Activated CD8-positive, alpha-beta memory T cell treated with anti-CD3 and anti-CD28 coated beads for 24 hours (primary cell): Measurements from ENCODE around the gene RUNX2.
A peak's percentile ranks its signal among the peaks of the same experiment; 100 is the strongest.
"Not testable (repeated sequence)": the region's sequence is repeated elsewhere in the genome, so short reads cannot be mapped to it uniquely, and the experiment has no call there.

Experiments
- DNase-seq: peaks from one replicate; pipeline ENCODE4 v3.0.0-alpha.2; 2020

The RUNX2 gene

DNA sequence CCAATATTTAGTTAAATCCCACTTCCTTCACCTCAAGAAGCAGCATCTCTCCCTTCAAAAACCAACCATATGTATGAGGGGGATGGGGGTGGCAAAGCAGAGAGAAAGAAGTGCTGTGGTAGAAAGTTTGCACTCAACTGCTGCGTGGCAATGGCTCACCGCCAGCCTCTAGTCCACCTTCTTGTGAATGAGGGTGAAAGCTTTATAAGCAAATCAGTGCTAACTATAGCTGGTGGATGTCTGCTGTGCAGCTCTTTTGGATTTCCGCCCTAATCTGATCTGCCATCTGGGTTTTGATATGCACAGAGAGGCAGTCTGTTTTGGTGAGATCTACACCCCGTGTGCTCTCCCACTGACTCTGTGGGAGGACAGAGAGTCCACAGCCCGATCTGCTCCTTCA, 330.8 kb downstream of the RUNX2 start:
- no peak for DNase-seq

DNA sequence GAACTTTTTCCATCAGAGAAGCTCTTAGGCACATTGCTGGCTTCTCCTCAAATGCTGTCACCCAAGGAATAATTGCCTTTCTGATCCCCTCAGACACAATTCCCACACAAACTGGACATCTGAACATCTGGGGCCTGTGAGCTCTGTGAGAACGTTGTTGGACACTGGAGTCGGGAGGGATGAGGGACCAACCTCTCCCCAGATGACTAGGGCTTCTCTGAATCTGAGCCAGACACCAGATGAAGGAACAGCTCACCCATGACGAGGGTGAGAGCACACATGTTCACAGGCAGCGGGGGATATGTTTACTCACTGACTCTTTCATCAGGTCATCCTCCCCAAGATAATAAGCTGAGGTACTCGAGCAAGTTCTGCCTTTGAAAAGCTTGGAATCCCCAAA, 333.5 kb downstream of the RUNX2 start:
- DNase-seq: no peak

DNA sequence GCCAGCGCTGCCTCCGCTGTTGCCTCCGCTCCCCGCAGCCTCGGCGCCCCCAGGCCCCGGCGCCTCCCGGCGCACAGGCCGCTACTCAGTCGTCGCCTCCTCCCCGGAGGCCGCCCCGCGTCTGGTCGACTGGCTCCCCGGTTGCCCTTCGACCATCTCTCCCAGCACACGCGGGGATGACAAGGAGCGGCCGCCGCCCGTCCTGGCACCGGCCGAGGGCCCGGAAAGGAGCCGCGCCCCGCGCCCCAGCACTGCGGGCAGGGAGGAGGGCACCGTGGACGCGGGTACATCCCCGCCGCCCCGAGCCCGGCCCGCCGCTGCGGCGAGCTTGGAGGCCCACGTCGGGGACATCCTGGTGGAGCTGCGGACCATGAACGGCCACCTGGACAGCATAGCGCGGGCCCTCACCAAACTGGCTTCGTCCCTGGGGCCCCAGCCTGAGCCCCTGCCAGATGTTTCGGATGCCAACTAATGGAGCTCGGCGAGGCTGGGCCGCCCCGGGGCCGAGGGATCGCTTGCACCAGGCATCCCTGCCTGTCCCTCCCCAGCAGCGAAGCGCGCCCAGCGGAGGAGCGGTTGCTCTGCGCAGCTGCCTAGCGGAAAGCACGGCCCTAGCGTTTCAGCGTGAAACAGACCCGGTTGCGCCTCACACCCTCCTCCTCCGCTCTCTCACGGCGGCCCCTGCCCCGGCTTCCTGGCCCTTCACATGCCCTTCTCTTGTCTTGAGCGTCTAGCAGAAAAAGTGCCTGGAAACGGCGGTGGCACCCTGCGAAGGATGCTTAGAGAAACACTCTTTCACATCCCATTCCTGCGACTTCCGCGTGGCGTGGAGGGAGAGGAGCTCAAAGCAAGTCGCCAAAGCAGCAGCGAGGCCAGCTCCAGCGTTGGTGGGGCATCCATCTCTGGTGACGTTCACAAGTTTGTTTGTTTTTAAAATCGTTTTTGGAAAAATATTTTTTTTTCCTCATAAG, 335.4 kb downstream of the RUNX2 start:
- peak; percentile 81 for DNase-seq

DNA sequence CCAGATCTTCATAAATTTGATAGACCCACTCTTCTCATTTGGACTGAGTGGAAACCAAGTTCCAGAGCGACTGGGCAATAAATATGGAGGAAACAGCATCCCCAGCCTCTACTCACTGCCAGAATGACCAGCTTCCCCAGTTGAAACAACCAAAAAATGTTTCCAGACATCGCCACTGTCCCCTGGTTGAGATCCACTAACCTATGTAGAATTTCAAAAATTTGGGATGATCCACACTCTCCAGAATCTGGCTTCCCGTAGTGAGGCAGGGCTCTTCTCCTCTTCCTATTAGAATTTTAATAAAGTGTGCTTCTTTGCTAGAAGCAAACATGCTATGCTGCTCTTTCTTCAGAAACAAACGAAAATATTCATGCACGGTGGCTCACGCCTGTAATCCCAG, 336.6 kb downstream of the RUNX2 start:
- DNase-seq: no peak

DNA sequence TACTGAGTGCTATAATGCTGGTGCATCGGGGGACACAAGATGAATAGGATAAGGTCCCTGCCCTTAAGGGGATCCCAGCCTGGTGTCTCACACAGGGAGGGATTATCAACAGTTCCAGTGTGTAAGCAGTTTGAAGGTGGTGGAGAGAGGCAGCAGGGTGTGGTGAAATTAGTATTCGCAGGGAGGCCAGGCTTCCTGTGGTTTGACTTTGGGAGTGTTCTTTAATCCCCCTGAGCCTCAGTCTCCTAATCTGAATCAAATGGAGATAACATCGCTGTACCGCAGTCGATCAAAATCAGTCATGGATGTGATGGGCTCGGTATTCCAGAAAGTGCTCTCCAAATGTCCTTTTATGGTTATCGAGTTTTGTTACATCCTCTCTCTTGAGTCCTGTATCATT, 337.7 kb downstream of the RUNX2 start:
- DNase-seq: no peak

DNA sequence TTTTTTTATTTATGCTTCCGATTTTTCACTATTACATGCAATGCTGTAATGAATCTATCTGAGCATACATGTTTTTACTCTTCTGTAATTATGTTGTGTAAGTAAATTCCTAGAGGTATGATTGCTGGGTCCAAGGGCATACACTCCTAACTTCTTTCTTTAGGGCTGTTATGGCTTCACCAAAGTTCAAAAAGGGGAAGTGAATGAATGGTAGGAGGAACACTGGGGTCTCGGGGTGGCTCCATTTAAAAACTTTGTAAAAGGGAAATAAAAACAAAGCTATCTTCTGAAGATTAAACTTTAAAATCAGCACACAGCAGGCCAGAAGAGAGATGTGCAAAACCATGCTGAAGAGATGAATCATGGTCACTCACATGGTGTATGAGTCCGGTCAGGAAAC, 338.7 kb downstream of the RUNX2 start:
- no peak for DNase-seq

DNA sequence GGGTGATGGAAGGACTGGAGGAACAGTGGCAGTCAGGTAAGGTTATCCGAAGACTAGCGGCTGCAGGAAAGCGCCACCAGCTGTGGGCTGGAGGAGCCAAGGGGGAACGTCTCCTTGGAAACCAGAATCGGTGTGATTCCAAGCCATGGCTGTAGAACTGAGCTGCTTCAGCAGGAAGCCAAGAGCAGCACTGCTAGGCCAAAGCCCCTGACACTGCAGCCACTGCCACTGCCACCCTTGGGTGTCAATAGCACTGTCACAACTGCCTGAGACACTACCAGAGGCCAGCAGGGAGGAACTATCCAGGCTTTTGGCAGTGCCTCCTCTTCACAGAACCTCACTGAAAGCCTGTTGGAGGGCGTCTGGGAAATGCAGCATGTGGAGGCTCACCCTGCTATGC, 339.2 kb downstream of the RUNX2 start:
- DNase-seq: no peak

DNA sequence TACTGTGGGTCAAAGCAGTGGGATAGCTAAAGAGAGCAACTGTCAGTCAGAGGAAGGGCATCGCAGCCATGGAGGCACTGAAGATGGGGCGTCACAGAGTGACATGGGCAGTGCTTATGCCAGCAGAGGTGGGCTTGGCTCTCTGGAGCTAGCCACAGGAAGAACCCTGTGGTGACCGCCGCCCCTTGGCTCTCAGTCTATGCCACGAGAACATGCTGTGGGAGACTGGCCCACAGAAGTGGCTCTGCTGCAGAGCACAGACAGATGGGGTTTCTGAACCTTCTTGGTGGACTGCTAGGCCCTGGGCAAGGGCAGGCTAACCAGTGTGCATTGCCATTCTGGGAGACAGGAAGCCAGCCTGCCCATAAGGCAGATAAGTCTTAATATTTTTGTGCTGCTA, 339.6 kb downstream of the RUNX2 start:
- DNase-seq: no peak

DNA sequence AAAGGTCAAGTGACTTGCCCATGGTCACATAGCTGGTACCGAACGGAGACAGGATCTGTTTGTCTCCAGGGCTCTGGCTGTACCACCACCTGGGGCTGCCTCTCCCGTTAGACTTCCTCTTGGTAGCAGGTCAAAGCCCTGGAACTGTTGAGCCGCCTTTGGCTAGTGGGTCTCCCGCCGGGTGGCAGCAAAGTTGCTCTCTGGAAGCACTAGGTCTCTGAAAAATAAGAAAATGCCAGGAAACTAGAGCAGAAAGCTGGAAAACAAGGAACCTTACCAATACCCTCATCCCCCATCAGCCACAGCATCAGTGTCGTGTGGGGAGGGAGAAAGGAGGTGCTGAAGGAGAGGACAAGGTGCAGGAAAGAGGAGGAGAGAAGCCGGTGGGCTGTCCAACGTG, 340.6 kb downstream of the RUNX2 start:
- peak; percentile 43 for DNase-seq

DNA sequence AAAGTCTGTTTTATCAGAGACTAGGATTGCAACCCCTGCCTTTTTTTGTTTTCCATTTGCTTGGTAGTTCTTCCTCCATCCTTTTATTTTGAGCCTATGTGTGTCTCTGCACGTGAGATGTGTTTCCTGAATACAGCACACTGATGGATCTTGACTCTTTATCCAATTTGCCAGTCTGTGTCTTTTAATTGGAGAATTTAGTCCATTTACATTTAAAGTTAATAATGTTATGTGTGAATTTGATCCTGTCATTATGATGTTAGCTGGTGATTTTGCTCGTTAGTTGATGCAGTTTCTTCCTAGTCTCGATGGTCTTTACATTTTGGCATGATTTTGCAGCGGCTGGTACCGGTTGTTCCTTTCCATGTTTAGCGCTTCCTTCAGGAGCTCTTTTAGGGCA, 345.0 kb downstream of the RUNX2 start:
- not testable (repeated sequence) for DNase-seq

DNA sequence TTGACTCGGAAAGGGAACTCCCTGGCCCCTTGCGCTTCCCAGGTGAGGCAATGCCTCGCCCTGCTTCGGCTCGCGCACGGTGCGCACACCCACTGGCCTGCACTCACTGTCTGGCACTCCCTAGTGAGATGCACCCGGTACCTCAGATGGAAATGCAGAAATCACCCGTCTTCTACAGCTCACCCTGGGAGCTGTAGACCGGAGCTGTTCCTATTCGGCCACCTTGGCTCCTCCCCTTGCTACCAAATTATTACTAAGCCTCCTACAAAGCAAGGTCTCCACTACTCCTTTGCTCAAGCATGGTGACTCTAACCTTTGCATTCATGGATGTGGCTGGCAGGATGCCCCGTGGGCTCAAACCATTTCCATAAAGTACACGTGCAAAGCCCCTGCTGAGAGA, 347.0 kb downstream of the RUNX2 start:
- not testable (repeated sequence) for DNase-seq

DNA sequence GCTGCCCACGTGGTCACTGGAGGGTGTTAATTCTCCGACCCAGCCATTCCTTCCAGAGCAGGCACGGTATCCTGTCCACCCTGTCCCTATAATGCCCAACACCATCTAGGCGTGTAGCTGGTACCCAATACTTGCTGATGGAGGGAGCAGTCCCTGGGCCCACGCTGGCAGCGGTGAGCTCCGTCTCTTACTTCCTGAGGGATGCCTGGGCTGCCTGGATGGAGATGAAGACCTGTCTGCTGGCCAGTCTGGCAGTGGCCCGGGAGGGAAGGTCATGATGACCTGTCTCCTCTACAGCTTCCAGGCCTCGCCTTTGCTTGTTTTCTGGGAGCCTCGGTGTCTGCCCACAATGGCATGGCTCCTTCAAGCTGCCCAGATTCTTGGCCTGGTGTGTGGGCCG, 347.5 kb downstream of the RUNX2 start:
- peak; percentile 52 for DNase-seq

DNA sequence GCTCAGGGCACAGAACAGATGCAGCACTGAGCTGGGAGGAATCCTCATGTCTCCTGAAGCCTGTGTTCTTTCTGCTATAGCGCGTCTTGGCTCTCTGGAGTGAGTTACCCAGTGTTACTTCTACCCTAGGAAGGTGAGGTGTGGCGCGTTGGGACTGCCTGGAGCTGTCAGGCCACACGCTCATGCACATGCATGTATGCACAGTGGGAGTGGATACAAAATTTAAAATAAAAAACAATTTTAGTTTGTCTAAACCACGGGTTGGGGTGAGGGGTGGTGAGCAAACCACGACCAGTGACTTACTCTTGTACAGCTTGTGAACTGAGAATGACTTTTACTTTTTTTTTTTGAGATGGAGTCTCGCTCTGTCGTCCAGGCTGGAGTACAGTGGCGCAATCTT, 348.2 kb downstream of the RUNX2 start:
- peak; percentile 55 for DNase-seq

DNA sequence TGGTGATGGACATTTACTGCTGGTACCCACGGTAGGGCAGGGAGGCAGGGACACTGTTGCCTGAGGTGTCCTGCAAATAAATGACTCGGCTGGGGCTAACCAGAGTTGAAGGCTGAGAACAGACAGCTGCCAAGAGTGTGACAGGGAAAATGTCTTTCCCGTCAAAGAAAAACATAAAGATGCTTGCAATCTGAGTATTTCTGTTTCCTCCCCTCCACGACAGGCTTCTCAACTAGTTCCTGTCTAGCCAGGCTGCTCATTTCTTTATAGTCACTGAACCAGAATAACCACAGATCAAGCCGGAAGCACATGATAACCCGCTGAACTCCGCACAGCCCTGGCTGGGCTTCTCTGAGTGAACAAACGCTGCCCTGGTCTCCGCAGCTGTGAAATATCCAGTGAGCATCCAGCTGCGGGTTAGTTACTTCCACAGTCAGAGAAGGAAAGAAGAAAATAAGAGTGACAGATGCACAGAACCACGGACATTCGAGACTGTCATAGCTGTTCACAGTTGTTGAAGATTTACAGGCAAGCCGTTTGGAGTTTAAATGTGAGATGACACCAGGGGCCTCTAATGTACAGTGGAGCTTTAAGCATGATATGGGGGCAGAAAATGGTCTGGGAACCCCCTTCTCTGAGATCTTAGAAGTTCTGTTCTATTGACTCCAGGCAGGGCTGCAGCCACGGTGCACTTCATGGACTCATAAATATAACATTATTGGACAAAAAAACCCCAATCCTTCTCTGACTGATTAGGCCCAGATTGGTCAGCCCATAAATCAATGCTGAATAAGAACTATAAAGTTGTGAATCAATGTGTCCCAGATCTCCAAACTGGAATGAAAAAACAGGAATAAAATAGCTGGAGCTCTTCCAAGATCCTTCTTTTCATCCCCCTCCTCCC, 349.5 kb downstream of the RUNX2 start:
- peak; percentile 72 for DNase-seq

DNA sequence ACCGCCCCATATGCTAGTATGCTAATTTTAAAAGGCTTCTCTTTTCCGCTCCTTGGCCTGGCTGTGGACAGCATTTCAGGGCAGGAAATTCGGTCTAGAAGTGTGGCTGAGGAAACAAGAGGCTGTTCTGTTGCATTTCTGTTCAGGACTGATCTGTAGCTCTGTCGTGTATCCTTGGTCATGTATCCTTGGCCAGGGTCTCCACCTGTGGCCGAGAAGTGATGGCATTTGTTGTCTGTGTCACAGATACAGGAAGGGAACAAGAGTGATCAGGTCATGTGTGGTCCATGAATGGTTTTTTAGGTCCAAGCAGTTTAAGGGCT, 350.1 kb downstream of the RUNX2 start:
- peak; percentile 54 for DNase-seq

DNA sequence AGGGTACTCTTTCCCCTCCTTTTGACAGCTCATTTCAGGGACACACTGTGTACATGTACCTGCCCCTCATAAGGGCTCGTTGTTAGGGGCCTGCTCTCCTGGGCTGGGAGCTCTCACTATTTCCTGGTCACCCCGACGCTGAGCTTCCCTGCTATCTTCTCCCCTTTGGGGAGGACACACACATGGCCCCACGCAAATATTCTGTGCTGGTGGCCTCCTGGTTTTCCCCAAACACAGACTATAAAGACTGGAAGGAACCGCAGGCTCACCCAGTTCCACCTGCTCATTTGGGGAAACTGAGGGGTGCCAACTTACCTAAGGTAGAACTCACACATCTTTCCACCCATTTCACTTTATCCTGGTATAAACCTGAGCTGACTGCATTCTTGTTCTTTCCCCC, 351.0 kb downstream of the RUNX2 start:
- no peak for DNase-seq

DNA sequence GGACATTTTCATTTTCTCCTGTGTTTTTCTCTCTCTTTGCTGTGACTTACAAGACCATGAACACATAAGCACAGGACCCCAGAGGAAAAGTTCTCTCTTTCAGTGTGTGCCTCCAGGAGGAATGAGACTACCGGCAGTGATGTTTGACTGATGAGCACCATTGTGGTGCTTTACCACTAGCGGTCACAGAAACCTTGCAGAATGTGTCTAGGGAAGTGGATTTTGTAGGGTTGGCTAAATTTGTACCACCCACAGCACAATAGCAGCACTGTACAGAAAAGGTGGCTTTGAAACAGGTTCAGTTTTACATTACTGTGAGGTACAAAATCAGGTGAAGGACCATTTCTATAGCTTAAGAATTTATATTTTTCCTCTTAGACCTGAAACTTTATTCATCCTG, 351.5 kb downstream of the RUNX2 start:
- no peak for DNase-seq

DNA sequence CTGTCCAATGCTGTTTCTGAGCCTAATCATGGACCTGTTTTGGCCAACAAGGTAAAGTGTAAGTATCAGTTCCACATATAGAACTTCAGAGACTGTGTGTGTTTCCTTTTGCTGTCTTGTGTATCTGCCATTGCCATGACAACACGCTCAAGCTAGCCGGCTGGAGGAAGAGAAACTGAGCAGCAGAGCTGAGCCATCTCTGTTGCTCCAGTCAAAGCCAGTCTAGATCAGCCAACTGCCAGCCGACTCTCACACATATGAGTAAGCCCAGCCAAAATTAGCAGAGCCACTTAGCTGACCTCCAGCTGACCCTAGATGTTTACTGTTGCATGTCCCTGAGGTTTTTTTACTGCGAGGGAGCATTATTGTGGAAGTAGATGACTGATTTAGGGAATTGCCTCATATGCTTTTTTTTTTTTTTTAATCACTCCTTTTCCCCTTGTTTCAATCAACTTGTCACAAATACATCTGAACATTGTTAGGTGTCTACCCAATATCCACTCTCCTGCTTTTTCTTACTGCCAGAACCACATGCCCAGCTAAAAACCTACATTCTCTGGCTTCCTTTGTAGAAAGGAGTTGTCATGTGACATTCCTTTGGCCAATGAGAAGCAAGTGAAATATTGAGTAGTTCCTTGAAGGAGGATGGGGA, 353.9 kb downstream of the RUNX2 start:
- DNase-seq: peak; percentile 47

DNA sequence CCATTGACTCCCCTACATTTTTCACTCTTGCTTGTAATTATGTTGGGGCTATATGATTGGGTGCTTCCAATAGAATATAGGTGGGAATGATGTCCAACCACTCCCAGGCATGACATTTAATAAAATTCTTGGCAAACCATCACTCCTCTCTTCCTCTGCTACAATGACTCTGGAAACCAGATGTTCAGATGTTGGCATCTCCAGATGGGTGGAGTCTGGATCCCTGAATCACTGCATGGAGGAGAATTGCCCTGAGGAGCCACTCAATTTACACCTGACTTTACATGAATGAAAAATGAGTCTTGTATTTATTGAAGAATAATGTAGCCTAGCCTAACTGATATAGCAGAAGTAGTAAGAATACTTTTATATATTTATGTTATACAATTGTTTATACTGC, 356.3 kb downstream of the RUNX2 start:
- no peak for DNase-seq

DNA sequence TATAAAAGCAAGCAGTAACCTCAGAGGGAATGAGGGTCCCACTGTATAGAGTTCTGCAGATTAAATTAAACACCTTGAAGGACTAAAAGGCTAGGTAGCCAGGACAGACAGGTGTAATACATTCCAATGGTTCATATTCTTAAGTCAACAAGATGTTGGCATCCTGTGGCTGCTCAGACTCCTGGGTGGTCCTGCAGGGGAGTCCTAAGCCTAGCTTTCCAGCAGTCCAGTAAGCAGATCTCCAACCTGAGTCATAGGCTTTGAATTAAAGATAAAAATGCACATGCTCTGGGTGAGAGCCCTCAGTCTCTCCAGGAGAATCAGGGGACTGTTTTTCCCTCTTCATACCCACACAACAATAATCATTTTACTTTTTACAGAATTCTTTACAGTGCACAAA, 356.9 kb downstream of the RUNX2 start:
- DNase-seq: no peak

DNA sequence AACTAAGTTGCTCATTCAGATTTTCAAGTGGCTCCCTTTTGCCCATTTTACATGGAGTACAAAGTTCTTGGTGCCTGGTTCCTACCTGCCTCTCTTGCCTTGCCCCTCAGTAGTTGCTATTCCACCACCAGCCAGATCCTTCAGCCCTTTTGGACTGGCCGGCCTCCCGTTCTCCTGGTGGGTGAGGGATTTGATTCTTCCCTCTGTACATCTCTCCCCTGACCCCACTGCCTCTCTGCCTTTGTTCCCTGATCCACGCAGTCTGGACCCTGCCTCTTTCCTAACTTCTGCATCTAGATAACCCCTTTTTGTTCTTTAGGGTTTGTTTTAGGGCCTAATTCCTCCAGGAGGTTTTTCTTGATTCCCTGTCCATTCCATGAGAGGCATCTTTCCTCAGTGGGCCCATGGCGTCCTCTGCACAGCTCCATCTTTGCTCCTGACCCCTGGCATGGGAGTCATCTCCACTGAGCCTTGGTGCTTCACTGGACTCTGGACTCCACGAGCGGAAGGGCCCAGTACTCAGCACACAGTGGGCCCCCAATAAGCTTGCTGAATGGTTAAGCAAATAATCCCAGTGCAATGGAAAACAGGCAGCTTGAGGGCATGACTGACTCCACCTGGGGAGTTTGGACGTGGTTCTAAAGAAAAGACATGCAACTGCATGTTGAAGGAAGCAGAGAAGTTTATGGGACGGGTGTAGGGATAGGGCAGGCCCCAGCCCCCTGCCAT, 358.9 kb downstream of the RUNX2 start:
- DNase-seq: peak; percentile 52

DNA sequence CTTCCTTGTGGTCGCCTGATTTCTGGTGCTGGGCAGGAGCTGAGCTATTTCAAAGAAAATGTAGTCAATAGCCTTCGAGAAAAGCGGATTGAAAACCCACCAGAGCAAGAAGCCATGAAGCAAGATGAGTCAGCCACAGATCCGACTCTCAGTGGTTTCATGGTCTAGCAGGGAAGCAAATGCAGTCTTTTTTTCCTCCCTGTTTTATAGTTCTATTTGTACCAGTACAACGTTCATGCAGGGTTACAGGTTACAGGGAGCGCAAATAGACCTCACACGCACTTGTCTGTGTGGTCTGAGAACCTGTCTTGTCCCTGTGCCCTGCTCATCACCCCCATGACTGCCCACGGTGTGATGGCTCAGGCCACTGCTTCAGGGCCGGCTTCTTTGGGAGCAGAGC, 359.4 kb downstream of the RUNX2 start:
- DNase-seq: no peak

DNA sequence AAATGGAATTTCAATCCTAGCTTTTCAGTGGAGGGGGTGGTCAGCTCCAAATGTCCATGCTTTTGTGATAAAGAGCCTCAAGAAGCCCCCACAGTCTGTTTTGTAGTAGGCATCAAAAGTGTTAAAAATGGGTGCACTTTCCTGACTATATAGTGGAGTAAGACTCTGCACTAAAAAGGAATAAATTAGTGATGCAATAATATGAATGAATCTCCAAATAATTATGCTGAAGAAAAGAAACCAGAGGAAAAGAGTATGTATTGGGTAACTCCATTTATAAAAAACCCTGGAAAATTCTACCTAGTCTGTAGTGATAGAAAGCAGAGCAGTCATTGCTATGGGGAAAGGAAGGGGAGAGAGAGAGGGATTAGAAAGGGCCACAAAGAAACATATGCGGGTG, 360.1 kb downstream of the RUNX2 start:
- DNase-seq: no peak
